GM18511 (cell line): ENCODE results near the gene TRA2B.

ENCODE experiments used
- ATAC-seq: cut with Tn5 transposase; IDR thresholded peaks from one replicate; pipeline ENCODE4 v1.9.1; 2021; ENCODE audit warnings: mild to moderate bottlenecking, moderate library complexity; ENCODE audit not compliant: unreplicated experiment

TRA2B gene

GRCh38 chr3:185954366-185954723, 16.5 kb upstream of the TRA2B start:
- ATAC-seq = no peak

GRCh38 chr3:185950728-185951127, 12.9 kb upstream of the TRA2B start:
- no peak for ATAC-seq

GRCh38 chr3:185949515-185949914, 11.7 kb upstream of the TRA2B start:
- ATAC-seq = no peak

- no peak for ATAC-seq
Measured at GRCh38 chr3:185948292-185948691, 10.5 kb upstream of the TRA2B start.

GRCh38 chr3:185943760-185944106, 5.9 kb upstream of the TRA2B start:
- ATAC-seq = peak; percentile 28

- peak; percentile 94 for ATAC-seq
Measured at GRCh38 chr3:185942907-185943759, 5.3 kb upstream of the TRA2B start.

GRCh38 chr3:185942396-185942795, 4.6 kb upstream of the TRA2B start:
- no peak for ATAC-seq

- ATAC-seq = no peak
Measured at GRCh38 chr3:185940951-185941350, 3.1 kb upstream of the TRA2B start.

GRCh38 chr3:185939721-185940120, 1.9 kb upstream of the TRA2B start:
- ATAC-seq = no peak

- peak; percentile 56 for ATAC-seq
Measured at GRCh38 chr3:185936814-185937688, 763 bp downstream of the TRA2B start.

- ATAC-seq = no peak
Measured at GRCh38 chr3:185936273-185936629, 1.6 kb downstream of the TRA2B start.

GRCh38 chr3:185935465-185936272, 2.1 kb downstream of the TRA2B start:
- no peak for ATAC-seq

- no peak for ATAC-seq
Measured at GRCh38 chr3:185934767-185935464, 2.9 kb downstream of the TRA2B start.

GRCh38 chr3:185934174-185934557, 3.6 kb downstream of the TRA2B start:
- ATAC-seq = no peak

GRCh38 chr3:185933374-185934173, 4.2 kb downstream of the TRA2B start:
- ATAC-seq = no peak

GRCh38 chr3:185931777-185932612, 5.8 kb downstream of the TRA2B start:
- ATAC-seq = no peak

- ATAC-seq = no peak
Measured at GRCh38 chr3:185930393-185931107, 7.3 kb downstream of the TRA2B start.
